ENCODE results near the gene CAPZA1. TPM values are rescaled to one million over a fixed set of nuclear protein-coding genes. Genes with fewer than 3 reads are reported as not detected.

CAPZA1 gene
- total and polyA plus RNA-seq, 2 of the 8 experiments (the other 6 are each of a cell fraction or from before 2014, with no cell fraction given): 48.9 to 107 TPM

DNA sequence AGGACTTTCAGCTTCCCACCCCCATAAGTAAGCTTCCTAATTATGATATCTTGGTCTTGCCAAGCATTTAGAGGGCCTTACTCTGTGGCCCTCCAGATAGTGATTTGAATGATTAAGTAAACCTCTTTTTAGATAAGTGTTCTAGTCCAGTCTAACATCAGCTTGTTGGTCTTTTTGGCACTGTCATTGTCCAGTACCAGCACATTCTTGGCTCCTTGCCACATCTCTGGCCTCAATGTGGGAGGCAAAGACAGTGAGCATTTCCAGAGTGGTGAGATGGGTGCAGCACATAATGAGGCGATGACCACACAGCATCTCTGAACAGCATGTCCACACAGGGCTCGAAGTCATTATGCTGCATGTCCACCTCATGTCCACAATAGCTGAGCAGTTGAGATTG lies 6.1 kb downstream of the CAPZA1 start:
- Histone ChIP-seq H3K27ac (ENCODE audit: low read depth, low read length) (no peak overlapping the region), H3K14ac (ENCODE audit: insufficient read length) (no peak overlapping the region), H3K4me1 (replicated peaks in 1 of 4; ENCODE audit: control insufficient read depth in 3 of 4, insufficient read depth in 4 of 4, low read length in 3 of 4) (peaks cover 0 to 2% (median 0%) of the 10 kb centered on the region in 4 experiments; a peak in 1 of 7 replicates), H3K79me1 (ENCODE audit: low read depth, low read length) (peaks cover 3% of the 10 kb centered on the region), H2BK12ac (ENCODE audit: low read depth, low read length) (no peak overlapping the region), H3K56ac (replicated peaks; ENCODE audit: insufficient read length, low read depth, low read length) (no peak overlapping the region), H2AK5ac (ENCODE audit: low read depth, low read length) (no peak overlapping the region), H2BK120ac (replicated peaks; ENCODE audit: low read depth, low read length) (no peak overlapping the region), H4K8ac (ENCODE audit: extremely low read depth, insufficient read depth, low read length) (no peak overlapping the region), H3K4ac (replicated peaks; ENCODE audit: insufficient read length, low read depth, low read length) (no peak overlapping the region), H3K36me3 (ENCODE audit: control insufficient read depth in 2 of 4, insufficient read depth in 4 of 4, low read length in 3 of 4) (no peaks in the 10 kb centered on the region; a peak in 1 of 8 replicates), H4K91ac (replicated peaks; ENCODE audit: insufficient read length, low read length) (no peak overlapping the region), H3K4me2 (ENCODE audit: insufficient read depth in 1 of 2, low read depth in 2 of 2, low read length in 2 of 2) (no peak overlapping the region), H4K20me1 (replicated peaks in 1 of 2; ENCODE audit: control insufficient read depth in 1 of 2, insufficient read depth in 2 of 2, low read length in 2 of 2) (peaks cover 7 to 12% of the 10 kb centered on the region in 2 experiments), H3K9me3 (ENCODE audit: insufficient read depth in 2 of 2, low read depth in 1 of 2, low read length in 1 of 2) (no peaks in the 10 kb centered on the region), H3K23ac (ENCODE audit: insufficient read length) (no peak overlapping the region), H3K4me3 (ENCODE audit: extremely low read depth in 1 of 4, insufficient read depth in 2 of 4, low read depth in 3 of 4, low read length in 4 of 4) (no peak overlapping the region), H2BK15ac (ENCODE audit: low read length) (no peak overlapping the region), H3K23me2 (ENCODE audit: low read depth, low read length) (no peaks in the 10 kb centered on the region), H3K9ac (replicated peaks in 1 of 4; ENCODE audit: extremely low read depth in 1 of 4, low read depth in 3 of 4, low read length in 3 of 4) (no peak overlapping the region), H3K79me2 (ENCODE audit: control insufficient read depth in 1 of 2, insufficient read depth in 2 of 2, low read length in 2 of 2) (peaks cover 23 to 90% of the 10 kb centered on the region in 2 experiments), H2BK5ac (ENCODE audit: low read depth, low read length) (no peak overlapping the region), H2BK20ac (ENCODE audit: low read length) (no peak overlapping the region), H4K5ac (ENCODE audit: insufficient read length, low read depth, low read length) (no peak overlapping the region), H2AFZ (ENCODE audit: low read length) (no peak overlapping the region), H3K27me3 (replicated peaks in 1 of 4; ENCODE audit: control insufficient read depth in 3 of 4, extremely low read depth in 1 of 4, insufficient read depth in 3 of 4, low read length in 3 of 4) (no peaks in the 10 kb centered on the region), H3K18ac (ENCODE audit: extremely low read depth, low read length) (no peak overlapping the region)
- FAIRE-seq (no peak), DNase-seq (ENCODE audit: low read depth in 1 of 2, low spot score in 2 of 2) (no peak)
- TF ChIP-seq HDAC6 (IDR thresholded peaks at IDR 0.05; ENCODE audit: low read depth, low read length): no peak
- WGBS, 2 experiments (ENCODE audit: extremely low coverage in 1 of 2, insufficient coverage in 1 of 2, insufficient read length in 1 of 2, insufficient replicate concordance in 2 of 2, low coverage in 1 of 2, low lambda C conversion rate in 2 of 2, missing lambda C conversion rate in 1 of 2): 98% methylated on average over 2 of the region's 2 CpGs; no CpG with 5 or more reads in 1 of the 2 experiments
- ChIA-PET POLR2A (ENCODE audit: partially characterized antibody) (no interaction called here), CTCF (ENCODE audit: partially characterized antibody) (interaction anchor here (1.0 kb wide), 1 partner anchor 10 kb away, joined by 3 read pairs; no protein-coding TSS in a partner anchor)
